DMS 273 treated with DMSO at 0.1 percent for 48 hours (cell line): Measurements from ENCODE around the gene MIGA1.
"Not testable (repeated sequence)": the region's sequence is repeated elsewhere in the genome, so short reads cannot be mapped to it uniquely, and the experiment has no call there.

ENCODE experiments used
- DNase-seq: peaks from one replicate; lab custom pipeline; 2025; lab: John Stamatoyannopoulos, UW

Gene MIGA1, protein sequence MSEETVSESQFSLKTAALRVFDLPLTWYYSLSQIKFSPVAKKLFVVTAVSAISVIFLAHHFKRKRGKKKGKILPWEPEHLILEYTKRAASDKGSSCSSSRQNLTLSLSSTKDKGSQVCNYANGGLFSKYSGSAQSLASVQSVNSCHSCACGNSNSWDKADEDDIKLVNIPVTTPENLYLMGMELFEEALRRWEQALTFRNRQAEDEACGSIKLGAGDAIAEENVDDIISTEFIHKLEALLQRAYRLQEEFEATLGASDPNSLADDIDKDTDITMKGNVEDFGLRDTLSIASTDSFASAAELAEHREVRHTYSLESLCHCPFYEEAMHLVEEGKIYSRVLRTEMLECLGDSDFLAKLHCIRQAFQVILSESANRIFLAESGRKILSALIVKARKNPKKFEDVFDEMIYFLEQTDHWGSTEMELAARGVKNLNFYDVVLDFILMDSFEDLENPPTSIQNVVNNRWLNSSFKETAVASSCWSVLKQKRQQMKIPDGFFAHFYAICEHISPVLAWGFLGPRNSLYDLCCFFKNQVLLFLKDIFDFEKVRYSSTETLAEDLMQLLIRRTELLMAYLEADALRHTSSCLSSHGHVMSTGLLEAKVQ

DNA sequence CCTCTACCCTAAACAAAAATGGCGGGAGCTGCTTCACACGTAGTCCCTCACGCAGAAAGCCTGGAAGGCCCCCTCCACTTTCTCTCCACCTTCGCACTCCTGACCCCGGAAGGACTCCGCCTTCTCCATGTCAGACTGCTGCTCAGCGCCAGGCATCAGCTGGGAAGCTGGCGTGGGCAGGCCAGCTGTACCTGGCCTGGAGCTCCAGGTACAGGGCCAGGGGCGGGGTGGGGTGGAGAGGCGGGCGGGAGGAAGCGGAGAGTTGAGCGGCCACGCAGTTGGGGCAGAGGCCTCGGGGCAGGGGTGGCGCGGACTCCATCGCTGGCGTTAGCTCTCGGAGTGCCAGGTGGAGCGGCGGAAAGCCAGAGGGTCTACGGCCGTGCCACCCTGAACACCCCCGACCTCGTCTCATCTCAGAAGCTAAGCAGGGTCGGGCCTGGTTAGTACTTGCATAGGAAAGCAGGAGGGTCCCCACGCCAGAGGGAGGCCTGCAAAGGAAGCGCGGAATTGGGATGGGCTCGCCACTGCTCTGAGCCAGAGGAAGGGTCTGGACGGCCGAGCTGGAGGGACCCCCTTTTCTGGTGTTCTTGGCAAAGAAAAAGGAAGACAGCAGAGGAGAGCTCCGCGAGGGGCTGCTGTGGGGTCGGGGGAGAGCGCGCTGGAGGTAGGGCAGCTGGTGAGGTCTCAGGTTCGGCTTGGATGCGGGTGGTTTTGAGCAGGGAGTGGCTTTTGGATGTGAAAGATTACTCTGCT lies at the start of gene MIGA1:
TSS of gene MIGA1 (plus strand) at position 121 of the 753 bp plus-strand sequence. CDS start 3,604 bp downstream, outside the sequence.
- DNase-seq: peak; percentile 75

DNA sequence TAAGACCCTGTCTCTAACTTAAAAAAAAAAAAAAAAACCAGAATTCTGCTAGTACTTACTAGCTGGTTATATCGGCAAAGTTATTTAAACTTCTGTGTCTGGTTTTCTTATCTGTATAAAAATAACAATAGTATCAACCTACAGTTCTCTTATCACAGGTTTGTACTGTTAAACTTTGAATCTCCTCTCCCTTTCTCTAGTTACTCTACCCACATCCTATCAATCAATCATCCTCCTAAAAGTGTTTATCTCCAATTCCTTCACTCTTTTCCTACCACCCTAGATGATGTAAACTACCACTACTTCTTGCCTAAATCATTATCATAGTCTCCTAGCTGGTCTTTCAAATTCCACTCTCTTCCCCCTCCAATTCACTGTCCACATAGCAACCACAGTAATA lies 47.4 kb upstream of the MIGA1 start:
- DNase-seq: no peak

- no peak for DNase-seq
Measured at GRCh38 chr1:77739235-77739634, 40.2 kb upstream of the MIGA1 start.

DNA sequence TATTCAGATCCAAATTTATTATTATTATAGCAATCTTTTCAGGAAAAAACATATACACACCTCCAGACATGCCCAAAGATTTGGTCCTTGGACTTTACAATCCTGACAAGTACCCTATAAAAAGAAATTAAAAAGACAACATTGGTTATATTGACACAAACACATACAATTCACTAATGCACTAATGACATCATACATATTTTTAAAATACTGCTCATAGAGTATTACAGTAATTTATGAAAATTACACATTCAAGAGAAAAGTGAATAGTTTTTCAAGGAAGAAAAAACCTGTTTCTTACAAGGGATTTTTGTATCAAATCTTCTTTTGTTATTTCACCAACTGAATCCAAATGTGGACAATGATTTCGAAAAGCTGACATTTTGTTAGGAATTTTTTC lies 38.1 kb upstream of the MIGA1 start:
- DNase-seq: no peak

DNA sequence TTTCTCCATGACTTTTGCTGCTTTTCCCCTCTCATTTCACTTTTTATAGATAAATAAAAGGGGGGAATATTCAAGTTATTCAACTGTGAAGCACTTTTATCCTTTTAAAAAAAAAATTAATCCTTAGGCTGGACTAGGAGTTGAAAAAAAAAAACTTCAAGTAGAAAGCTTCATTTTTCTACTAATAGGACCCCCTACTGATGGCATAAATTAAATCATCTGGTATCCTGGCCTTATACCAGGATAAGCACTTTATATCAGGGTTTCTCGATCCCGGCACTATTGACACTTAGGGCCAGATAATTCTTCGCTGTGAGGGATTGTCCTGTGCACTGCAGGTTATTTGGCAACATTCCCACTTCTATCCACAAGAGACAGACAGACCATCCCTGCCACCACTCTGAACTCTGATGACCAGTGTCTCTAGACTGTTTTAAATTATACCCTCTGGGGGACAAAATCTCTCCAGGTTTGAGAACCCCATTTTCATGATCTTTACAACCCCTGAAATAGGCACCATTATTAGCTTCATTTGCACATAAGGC lies 37.4 kb upstream of the MIGA1 start:
- no peak for DNase-seq

DNA sequence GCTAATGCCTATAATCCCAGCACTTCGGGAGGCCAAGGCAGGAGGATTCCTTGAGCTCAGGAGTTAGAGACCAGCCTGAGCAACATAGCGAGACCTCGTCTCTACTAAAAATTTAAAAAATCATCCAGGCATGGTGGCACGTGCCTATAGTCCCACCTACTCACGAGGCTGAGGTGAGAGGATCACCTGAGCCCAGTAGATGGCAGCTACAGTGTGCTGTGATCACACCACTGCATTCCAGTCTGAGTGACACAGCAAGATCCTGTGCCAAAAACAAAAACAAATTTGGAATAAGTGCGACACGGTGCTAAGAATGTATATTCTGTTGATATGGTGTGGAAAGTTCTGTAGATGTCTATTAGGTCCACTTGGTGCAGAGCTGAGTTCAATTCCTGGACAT lies 34.9 kb upstream of the MIGA1 start:
- DNase-seq: no peak

DNA sequence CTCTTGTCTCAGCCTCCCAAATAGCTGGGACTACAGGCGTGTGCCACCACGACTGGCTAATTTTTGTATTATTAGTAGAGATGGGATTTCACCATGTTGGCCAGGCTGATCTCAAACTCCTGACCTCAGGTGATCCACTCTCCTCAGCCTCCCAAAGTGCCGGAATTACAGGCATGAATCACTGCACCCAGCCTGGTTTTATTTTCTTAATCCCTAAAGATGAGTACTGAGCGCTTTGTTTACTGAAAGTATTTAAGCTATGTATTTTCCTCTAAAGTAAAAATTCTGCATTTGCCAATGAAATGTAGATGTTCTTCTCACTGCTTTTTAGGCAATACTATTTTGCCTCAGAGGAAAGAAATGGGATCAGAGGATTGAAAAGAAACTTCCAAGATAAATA lies 30.0 kb upstream of the MIGA1 start:
- DNase-seq: not testable (repeated sequence)

GRCh38 chr1:77756052-77756754 lies 23.2 kb upstream of the MIGA1 start:
- DNase-seq: no peak

GRCh38 chr1:77757066-77757584 lies 22.3 kb upstream of the MIGA1 start:
- no peak for DNase-seq

GRCh38 chr1:77757603-77758002 lies 21.8 kb upstream of the MIGA1 start:
- no peak for DNase-seq

- peak; percentile 53 for DNase-seq
Measured at GRCh38 chr1:77759071-77760028, 20.1 kb upstream of the MIGA1 start, which contains the start of gene USP33. Gene USP33 (minus strand): TSS chr1:77759852. CDS start chr1:77741697, 18,155 bp downstream.

DNA sequence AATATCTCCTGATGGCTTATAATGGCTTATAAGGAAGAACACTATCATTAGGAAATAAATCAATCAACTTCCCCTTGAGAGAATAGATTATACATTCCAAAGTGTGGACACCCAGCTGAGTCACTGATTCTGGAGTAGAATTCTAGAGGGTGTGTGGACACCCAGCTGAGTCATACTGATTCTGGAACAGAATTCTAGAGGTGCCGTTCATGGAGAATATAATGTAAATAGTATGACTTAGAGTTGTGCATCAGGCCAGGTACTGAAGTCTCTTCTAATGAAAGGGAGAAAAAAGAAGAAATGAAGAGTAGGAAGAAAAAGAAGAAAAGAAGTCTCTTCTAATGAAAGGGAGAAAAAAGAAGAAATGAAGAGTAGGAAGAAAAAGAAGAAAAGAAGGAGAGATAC lies 17.4 kb upstream of the MIGA1 start:
- no peak for DNase-seq

DNA sequence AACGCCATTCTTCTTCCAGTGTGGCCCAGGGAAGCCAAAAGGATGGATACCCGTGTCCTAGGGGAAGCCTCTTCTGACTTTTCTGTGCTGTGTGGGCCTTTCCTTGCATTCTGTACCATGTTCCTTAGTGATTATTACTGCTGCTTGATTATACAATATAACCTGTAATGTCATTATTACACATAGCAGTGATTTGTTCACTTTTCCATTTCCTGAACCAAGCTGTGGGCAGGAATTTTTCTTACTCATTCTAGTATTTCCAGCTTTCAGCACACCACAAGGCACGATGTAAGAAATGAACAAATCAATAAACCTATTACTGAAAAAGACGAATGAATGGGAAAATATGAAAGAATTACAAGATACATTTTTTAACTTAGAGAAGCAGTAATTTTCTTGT lies 11.4 kb upstream of the MIGA1 start:
- DNase-seq: no peak

- DNase-seq: no peak
Measured at GRCh38 chr1:77776007-77776700, 3.3 kb upstream of the MIGA1 start.

DNA sequence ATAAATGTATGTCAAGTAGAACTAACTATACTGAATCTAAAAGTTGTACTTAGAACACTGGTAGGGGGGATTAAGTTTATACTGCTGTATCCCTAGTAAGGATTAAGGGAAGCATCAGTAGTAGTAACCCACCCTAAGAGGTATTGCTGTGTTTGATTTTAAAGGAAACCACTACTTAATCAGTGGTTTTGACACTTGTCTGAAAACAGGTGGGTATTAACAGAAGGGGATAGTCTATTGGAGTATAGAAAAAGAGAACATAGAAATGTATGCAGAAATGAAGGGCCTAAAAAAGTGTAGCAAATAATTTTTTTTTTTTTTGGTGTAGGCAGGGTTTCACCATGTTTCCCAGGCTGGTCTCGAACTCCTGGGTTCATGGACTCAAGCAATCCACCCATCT lies 2.2 kb downstream of the MIGA1 start:
- DNase-seq: no peak

GRCh38 chr1:77783141-77783540 lies 3.7 kb downstream of the MIGA1 start:
- no peak for DNase-seq

- DNase-seq: not testable (repeated sequence)
Measured at GRCh38 chr1:77786093-77786741, 6.8 kb downstream of the MIGA1 start.

DNA sequence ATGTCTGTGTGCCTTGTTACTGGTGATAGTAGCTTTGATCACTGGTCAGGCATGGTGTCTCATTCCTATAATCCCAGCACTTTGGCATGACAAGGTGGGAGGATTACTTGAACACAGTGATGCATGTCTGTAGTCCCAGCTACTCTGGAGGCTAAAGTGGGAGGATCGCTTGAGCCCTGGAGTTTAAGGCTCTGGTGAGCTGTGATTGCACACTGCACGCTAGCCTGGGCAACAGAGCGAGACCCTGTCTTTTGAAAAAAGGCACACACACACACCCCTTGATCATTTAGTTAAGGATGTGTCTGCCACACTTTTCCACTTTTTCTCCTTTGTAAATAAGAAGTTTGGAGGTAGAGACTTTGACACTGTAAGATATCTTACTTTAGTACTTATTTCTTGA lies 15.1 kb downstream of the MIGA1 start:
- DNase-seq: no peak

DNA sequence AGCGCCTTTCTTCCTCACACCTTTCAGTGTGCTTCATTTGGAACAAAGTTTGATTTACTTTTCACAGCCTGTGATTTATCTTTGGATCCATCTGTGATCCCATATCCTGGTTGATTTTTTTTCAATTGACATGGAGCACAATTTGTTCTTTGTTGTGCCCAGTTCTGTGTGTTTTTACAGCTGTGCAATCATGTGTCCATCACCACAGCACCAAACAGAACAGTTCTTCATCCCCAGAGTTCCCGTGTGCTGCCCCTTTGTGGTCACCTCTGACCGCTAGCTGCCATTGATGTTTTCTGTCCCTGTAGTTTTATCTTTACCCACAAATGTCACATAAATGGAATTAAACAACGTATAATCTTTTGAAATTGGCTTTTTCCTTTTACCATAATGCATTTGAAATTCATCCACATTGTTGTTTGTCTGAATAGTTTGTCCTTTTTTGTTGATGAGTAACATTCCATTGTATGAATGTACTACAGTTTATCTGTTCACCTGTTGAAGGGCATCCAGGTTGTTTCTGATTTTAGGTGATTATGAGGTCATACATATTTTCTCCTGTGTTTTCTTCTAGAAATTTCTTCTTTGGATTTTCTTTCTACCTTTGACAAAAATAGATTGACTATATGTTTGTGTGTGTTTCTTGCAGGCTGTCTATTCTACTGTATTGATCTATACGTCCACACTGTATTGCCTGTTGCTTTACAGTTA lies 17.4 kb downstream of the MIGA1 start:
- no peak for DNase-seq
